Measurements from ENCODE around the gene PARD3B.

DNA sequence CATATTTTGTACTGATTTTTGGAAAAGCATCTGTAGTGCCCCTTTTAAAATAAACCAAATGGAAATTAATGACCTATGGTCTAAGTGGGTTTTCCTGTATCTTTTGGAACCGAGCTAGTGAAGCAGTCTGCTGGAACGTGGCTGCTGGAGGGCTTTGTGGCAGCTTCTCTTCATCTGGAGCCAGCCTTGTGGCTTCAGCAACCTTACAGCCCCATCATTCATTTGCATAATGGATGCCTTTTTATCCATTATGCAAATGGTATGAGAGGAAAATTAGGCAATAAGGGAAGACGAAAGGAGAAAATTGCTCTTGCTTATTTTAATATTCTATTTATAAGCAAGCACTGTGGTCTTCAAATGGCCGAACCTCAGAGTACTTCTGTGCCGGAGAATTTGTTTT, 421.0 kb downstream of the PARD3B start:
- no peak for TF ChIP-seq CTCF (IDR thresholded peaks at IDR 0.05; ENCODE audit: insufficient read depth, low read length)
- TF ChIP-seq POLR2AphosphoS5 (IDR thresholded peaks at IDR 0.05; ENCODE audit: low read depth): no peak
- no peak for TF ChIP-seq REST (IDR thresholded peaks at IDR 0.05; ENCODE audit: insufficient replicate concordance, low read depth)
